ENCODE data around the gene FKBP5. TPM values are rescaled to one million over a fixed set of nuclear protein-coding genes. Genes with fewer than 3 reads are reported as not detected.

Gene FKBP5
- total and polyA plus RNA-seq, 10 of the 15 experiments (the other 5 are each of a cell fraction or from before 2014, with no cell fraction given), result 29.0 to 123 (median 62.3) TPM

- peak in 2 of 3 experiments; percentile 1 to 22; a peak in 1 of 6 replicates for TF ChIP-seq CTCF (IDR thresholded peaks at IDR 0.05 in 2 of 3, conservative IDR thresholded peaks at IDR 0.05 in 1 of 3; ENCODE audit: control insufficient read depth in 2 of 3, extremely low read depth in 1 of 3, insufficient read depth in 1 of 3, low read depth in 3 of 3, low read length in 3 of 3)
- TF ChIP-seq GATAD2B (conservative IDR thresholded peaks at IDR 0.05; ENCODE audit: low read depth), result peak; percentile 80
- no peak; the same call in 1 of the 2 replicates for TF ChIP-seq ZNF687 (IDR thresholded peaks at IDR 0.05)
- TF ChIP-seq CREB1 (IDR thresholded peaks at IDR 0.05; ENCODE audit: low read depth), result peak; percentile 52
- peak; percentile 96 for TF ChIP-seq IKZF1 (conservative IDR thresholded peaks at IDR 0.05)
- no peak for TF ChIP-seq CUX1 (IDR thresholded peaks at IDR 0.05; ENCODE audit: insufficient replicate concordance, low read depth, low read length)
- no peak for TF ChIP-seq SIX5 (IDR thresholded peaks at IDR 0.05; ENCODE audit: low read depth, low read length, severe bottlenecking)
- no peak for TF ChIP-seq ZBTB33 (IDR thresholded peaks at IDR 0.05)
- no peak for TF ChIP-seq YBX1 (IDR thresholded peaks at IDR 0.05)
- TF ChIP-seq IRF3 (IDR thresholded peaks at IDR 0.05), result no peak
- no peak for TF ChIP-seq ELK1 (IDR thresholded peaks at IDR 0.05; ENCODE audit: low read depth, low read length)
- peak; percentile 5; the same call in 1 of the 2 replicates for TF ChIP-seq HCFC1 (IDR thresholded peaks at IDR 0.05; ENCODE audit: low read length)
These were observed 43.2 kb upstream of the FKBP5 start (continued) for GRCh38 chr6:35731736-35732532.

All from GM12878 (cell line).